ENCODE data around the gene SPDYE1.

The SPDYE1 gene

DNA sequence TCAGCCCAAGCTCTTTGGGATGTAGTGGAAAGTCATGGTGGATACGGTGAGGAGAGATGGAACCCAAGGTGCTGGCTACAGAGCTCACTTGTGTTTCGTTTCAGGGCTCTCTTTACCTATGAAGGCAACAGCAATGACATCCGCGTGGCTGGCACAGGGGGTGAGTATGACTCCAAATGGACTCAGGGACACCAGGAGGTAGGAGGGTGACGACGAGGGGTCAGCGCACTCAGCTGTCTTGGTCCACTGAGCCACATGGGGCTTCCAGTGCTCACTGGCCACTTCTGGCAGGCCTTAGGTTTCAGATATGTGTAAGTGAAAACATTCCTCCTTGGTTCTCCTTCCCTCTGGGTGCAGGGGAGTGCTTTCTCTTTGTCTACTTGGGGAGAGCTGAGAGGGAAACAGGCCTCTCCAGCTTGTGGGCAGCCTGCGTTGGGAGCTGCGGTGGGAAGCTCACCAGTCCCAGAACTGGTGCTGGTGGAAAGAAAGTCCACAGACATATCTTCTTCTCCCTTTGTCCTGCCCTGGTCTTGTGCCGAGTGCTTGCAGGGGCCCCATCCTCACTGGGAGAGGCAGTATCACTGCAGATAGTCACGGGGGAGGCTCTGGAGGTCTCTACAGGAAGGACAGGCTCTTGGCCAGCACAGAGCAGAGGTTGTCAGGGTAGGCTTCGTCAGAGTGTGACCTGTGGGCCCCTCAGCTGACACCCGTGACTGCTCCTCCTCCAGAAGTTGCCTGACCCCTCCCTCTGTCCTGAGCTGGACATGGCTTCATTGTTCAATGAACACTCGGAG, 52.6 kb downstream of the SPDYE1 start:
- DNase-seq (ENCODE audit: low read depth), result no peak
- TF ChIP-seq CTCF (conservative IDR thresholded peaks at IDR 0.05; ENCODE audit: low read depth, low read length), result no peak
- H3K4me3 ChIP-seq (ENCODE audit: low read length), result no peak overlapping the region

DNA sequence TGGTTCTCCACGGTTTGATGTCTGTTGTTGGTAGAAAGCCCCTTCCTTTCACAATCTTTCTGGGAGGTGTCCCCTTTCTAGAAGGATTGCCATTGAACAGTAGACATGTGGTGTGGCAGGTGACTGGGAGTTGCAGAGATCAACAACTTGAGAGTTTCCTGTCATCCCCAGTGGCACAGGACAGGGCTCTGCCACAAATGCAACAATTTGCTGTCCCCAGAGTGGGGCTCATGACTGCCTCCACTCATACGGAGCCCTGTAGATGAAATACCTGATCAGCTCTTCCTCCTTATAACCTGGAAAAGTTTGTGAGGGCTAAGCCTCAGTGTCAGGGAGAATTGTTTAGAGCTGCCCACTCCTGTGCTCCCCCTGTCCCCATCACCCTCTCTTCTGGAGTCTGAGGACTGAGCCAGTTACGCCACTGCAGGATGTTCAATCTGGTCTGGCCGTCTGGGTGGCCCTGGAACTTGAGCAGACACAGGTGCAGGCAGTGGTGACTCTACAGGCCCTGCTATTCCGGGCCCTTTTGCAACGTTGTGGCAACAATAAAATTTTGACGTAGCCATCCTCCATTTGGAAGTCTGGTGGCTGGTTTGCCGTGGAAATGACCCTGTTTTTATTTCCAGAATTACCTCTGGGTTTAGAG, 53.3 kb downstream of the SPDYE1 start:
- no peak for DNase-seq (ENCODE audit: low read depth)
- H3K4me3 ChIP-seq (ENCODE audit: low read length), result no peak overlapping the region
- no peak for TF ChIP-seq CTCF (conservative IDR thresholded peaks at IDR 0.05; ENCODE audit: low read depth, low read length)

- H3K4me3 ChIP-seq (ENCODE audit: low read length), result no peak overlapping the region
- DNase-seq (ENCODE audit: low read depth), result no peak
- TF ChIP-seq CTCF (conservative IDR thresholded peaks at IDR 0.05; ENCODE audit: low read depth, low read length), result no peak
Observed at GRCh38 chr7:44051611-44052220, 54.0 kb downstream of the SPDYE1 start.

- no peak for TF ChIP-seq CTCF (conservative IDR thresholded peaks at IDR 0.05; ENCODE audit: low read depth, low read length)
- H3K4me3 ChIP-seq (ENCODE audit: low read length), result no peak overlapping the region
- no peak for DNase-seq (ENCODE audit: low read depth)
Observed at GRCh38 chr7:44052771-44053365, 55.2 kb downstream of the SPDYE1 start.

DNA sequence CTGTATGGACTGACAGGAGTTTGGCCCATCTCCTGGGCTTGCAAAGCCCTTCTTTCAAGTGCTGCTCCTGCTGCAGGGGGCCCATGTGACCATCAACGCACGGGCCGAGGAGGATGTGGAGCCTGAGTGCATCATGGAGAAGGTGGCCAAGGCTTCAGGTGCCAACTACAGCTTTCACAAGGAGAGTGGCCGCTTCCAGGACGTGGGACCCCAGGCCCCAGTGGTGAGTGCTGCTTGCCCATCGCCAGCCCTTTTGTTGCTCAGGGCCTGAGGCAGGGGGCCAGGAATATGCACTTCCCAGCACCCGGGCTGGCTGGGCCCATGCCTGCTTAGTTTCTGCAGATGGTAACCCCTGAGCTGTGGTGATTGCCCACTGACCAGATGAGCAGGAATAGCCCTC, 59.0 kb downstream of the SPDYE1 start:
- H3K4me3 ChIP-seq (ENCODE audit: low read length), result no peak overlapping the region
- no peak for DNase-seq (ENCODE audit: low read depth)

DNA sequence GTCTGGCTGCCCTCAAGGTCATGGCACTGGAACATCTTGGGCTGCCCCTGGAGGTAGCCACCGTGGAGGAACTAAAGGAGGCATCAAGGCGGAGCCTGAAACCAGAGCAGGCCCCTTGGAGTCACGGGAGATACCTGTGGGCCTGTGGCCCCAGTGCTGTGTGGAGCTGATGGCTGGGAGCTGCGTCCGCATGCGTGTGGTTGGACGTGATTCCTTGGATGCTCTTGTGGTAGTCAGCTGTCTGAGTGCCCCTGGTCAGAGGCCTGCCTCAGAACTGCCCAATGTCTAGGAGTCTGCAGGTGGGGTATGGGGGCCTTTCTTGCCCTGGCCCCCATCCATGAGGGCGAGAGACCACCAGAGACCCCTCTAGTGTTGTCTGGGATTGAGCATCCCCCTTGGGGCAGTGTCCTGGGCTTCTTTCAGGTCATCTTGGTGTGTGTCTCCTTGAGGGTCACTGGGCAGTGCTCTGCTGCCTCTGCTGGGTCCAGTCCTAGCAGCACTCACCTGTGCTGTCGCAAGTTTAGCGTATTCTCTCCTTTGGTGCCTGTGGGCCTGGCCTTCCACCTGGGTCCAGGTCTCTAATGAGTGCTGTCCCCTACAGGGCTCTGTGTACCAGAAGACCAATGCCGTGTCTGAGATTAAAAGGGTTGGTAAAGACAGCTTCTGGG, 59.6 kb downstream of the SPDYE1 start:
- no peak for TF ChIP-seq CTCF (conservative IDR thresholded peaks at IDR 0.05; ENCODE audit: low read depth, low read length)
- no peak for DNase-seq (ENCODE audit: low read depth)
- no peak overlapping the region for H3K4me3 ChIP-seq (ENCODE audit: low read length)

More for the DNA sequence above, 59.0 kb downstream of the SPDYE1 start:
- no peak for TF ChIP-seq CTCF (conservative IDR thresholded peaks at IDR 0.05; ENCODE audit: low read depth, low read length)

Measured in retinal pigment epithelial cell (primary cell).